Measurements from ENCODE around the gene KCNN3.

The KCNN3 gene

DNA sequence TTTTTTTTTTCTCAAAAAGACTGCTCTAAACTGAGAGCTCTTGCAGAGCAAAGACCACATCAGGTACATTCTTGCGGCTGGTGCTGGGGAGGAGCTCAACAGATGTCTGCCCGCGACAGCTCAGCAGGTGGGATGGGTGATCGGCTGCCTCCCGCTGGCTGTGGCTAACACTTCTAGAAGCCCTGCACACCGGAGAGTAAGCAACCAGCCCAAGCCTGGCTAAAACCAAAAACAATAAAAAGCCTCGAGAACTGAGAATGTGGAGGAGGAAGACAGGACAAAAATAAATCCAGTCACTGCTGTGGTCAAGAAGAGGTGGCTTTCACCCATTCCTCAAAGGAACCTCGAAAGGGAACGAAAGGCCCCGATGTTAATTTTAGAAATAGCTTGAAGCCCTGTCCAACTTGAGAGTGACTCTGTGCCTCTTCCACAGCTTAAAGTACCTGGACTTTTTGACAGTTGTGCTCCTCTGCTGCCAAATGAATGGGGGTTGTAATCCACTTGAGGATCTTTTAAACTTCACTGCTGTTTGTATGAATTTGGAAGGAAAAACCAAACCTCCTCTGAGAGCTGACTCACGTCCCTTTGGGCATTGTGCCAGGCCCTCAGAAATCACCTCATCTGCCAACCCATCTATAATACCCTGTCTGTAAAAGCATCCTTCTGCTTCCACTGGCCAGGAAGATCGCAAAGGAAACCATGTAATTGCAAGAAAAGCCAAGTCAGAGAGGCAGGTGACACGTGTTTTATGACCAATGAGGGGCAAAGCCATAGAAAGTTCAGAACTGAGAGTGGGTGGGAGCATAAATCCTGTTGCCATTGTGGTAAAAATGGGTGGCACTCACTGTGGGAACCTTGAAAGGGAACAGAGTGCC lies 78.6 kb downstream of the KCNN3 start:
- peak; percentile 40 for DNase-seq (ENCODE audit: low read depth)

- no peak for DNase-seq (ENCODE audit: low read depth)
Observed at GRCh38 chr1:154788886-154789285, 81.2 kb downstream of the KCNN3 start.

GRCh38 chr1:154788110-154788870 lies 81.8 kb downstream of the KCNN3 start:
- DNase-seq (ENCODE audit: low read depth): no peak

DNA sequence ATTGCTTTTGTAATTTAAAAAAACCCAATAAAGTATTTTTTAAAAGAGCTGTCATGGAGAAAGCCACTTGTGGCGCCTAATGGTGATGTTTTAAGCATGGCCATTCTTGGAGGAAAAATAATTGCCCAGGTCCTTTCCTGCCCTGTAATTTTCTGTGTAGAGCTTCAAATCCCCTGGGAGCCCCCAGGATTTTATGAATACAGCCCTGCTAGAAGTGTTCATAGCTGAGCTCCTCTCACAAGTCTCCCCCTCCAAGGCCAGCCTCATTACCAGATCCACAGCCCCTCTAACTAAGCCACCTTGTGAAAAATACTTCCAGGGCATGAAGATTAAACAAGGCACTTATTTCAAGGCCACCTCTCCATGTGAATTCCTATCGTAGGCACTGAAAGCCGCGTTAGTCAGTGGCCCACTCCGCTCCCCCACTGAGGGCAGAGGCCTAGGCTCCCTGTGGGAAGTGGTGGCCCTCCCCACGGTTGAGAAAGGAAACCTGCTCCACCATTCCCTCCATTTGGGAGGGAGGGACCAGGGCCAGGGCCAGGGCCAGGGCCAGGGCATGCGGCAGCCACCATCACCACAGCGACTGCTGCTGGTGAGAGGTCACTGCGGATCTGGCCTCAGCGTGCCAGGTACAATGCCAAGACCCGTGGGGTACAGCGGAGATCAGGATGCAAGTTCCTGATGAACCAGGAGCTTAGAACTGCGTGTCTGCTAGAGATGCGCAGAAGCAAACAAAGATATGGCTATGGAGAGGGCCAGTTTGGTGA lies 83.1 kb downstream of the KCNN3 start:
- DNase-seq (ENCODE audit: low read depth): no peak

- no peak for DNase-seq (ENCODE audit: low read depth)
Observed at GRCh38 chr1:154784924-154785531, 85.1 kb downstream of the KCNN3 start.

GRCh38 chr1:154784416-154784815 lies 85.7 kb downstream of the KCNN3 start:
- no peak for DNase-seq (ENCODE audit: low read depth)

- DNase-seq (ENCODE audit: low read depth): no peak
Observed at GRCh38 chr1:154783976-154784375, 86.1 kb downstream of the KCNN3 start.

DNA sequence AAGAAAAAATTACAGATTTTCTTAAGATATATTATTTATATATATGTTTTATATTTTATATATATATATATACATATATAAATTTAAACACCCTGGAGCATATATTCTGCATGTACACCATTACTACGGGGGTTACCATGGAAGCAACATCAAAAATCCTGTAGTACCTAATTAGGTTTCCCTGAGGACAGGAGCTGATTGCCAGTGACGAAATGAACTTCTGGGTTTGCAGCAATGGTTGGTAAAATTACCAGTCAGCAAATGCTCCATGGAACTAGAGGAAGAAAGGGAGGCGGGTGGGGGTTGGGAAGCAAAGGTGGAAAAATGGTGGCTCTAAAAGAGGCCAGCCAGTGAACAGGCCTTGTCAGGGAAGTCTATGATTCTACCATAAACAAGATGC lies 89.5 kb downstream of the KCNN3 start:
- DNase-seq (ENCODE audit: low read depth): no peak

DNA sequence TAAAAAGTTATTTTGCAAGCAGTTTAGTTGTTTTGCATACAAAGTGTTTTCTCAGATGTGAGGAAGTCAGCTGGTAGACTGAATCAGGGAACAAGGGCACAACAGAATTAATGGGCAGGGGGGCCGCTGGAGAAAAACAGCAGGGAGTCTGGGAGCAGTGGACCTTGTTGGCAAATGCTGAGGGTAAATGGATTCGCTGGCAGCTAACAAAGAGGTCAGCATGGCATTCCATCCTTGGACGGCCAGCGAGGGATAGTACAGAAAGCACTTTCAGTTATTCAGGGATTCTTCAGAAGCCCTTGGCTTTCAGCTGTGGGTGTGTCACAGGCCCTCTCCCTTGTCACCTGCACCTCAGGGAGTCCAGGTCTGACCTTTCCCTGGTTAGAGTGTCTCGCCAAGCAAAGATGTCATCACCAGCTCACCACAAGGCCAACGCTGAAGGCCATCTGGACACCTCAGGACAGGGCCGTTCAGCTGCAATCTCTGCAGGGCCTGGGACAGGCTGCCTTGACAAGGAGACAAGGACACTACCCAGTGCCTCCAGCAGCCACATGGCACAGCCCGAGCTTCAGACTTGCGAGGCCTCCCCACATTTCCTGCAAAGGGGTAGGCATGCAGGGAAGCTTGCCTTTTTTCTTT lies 90.4 kb downstream of the KCNN3 start:
- no peak for DNase-seq (ENCODE audit: low read depth)

DNA sequence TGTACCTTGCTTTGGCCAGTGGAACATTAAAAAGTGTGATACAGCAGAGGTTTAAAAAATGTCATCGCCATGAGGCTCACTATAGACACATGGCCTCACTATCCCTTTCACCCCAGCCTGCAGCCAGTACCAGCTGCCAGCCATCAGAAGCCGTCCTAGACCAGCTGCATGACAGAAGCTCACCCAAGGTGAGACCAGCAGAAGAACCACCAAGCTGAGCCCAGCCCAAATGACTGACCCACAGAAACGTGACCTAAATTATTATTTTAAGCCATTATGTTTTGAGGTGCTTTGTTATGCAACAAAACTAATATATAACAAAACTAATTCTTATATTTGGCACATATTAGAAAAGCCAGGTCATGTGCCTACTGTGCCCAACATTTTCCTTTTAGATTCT lies 91.1 kb downstream of the KCNN3 start:
- DNase-seq (ENCODE audit: low read depth): no peak

GRCh38 chr1:154778275-154778674 lies 91.8 kb downstream of the KCNN3 start:
- DNase-seq (ENCODE audit: low read depth): no peak

DNA sequence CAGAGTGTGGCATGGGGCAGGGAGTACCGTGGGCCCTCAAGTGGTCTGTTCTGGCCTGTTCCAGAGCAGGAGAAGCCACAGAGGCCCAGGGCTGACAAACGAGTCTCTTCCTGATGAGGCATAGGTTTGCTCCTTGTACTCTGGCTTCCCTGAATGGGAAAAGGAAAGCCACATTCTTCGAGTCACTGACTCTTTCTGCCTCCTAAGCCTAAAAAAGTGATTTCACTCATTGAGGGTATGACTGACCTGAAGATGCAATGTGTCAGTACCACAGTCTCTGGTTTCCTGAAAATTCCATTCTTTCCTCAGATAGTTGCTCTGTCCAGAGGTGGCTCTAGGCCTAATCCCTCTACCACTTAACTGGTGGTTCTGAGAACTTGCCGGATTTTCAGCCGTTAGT lies 92.3 kb downstream of the KCNN3 start:
- DNase-seq (ENCODE audit: low read depth): no peak

GRCh38 chr1:154777154-154777553 lies 92.9 kb downstream of the KCNN3 start:
- DNase-seq (ENCODE audit: low read depth): no peak

- DNase-seq (ENCODE audit: low read depth): no peak
Observed at GRCh38 chr1:154775621-154776605, 94.2 kb downstream of the KCNN3 start.

- no peak for DNase-seq (ENCODE audit: low read depth)
Observed at GRCh38 chr1:154774175-154774855, 95.8 kb downstream of the KCNN3 start.

GRCh38 chr1:154773551-154773950 lies 96.5 kb downstream of the KCNN3 start:
- no peak for DNase-seq (ENCODE audit: low read depth)

- DNase-seq (ENCODE audit: low read depth): no peak
Observed at GRCh38 chr1:154772606-154773506, 97.2 kb downstream of the KCNN3 start.

GRCh38 chr1:154772056-154772455 lies 98.0 kb downstream of the KCNN3 start:
- no peak for DNase-seq (ENCODE audit: low read depth)
